Renal cortical epithelial cell (primary cell): ENCODE measurements around the gene LRRN2. TPM values are rescaled to one million over a fixed set of nuclear protein-coding genes. Genes with fewer than 3 reads are reported as not detected.
"Not testable (repeated sequence)": the region's sequence is repeated elsewhere in the genome, so short reads cannot be mapped to it uniquely, and the experiment has no call there.

ENCODE experiments used
- DNase-seq: peaks from one replicate; pipeline ENCODE4 v3.0.0-alpha.2; 2011; ENCODE audit warnings: low read depth
- total RNA-seq: library from RNA; depleted of rRNA; stranded (reverse); fragments of >200 nt; gene quantifications from 2 replicates; pipeline ENCODE4 v1.2.3, GENCODE V29; 2014

LRRN2 gene
- total RNA-seq, 1 donor from 2014 or later: 8.1 TPM

DNA sequence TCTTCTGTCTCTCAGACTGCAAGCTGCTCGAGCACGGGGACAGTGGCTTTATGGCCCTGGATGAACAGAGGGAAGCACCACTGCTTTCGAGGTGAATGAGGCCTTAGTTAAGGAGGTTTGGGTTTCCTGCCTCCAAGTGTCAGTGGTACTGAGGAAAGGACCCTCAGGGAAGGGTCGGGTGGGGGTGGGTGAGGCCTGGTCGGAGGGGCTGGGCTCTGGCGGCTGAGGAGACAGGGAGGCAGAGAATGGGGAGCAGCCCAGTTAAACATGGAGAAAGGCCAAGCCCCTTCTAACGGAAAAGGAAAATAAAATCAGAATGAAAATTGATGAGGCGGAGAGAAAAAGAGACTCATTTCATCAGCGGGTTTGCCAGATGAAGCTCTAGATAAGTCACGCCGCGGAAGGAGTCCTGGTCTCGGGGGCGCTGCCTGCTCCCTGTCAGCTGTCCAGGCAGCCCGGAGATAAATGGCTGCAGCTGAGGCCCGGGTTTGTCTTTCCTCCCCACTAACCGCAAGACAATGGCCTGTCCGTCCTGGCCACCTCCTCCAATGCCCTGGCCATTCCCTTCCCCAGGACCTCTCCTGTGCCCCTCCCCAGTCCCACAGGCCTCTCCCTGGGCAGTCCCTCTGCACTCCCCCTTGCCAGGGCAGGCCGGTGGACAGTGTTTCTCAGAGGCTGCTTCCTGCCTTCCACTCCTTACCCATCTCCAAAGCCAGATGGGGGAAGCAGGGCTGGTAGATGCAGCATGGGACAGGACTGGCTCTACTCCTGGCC, 55.2 kb downstream of the LRRN2 start:
- DNase-seq: no peak

GRCh38 chr1:204629459-204629858, 56.1 kb downstream of the LRRN2 start:
- DNase-seq: not testable (repeated sequence)

DNA sequence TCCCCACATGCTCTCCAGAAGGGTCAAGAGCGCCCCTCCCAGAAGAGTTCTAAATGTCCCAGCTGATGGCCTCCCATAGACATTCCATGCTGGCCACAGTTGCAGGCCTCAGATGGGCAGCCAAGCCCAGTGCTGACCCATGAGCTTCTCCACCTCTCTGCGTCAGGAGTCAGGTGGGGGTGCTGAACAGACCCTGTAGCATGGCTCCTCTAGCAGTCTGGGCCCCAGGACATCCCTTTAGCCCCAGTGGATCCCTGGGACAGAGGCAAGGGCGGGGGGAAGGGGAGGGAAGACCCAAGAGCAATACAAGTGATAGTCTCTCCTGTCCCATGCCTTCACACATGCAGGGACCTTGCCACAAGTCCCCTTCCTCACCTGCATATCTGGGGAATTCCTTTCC, 56.7 kb downstream of the LRRN2 start:
- no peak for DNase-seq

DNA sequence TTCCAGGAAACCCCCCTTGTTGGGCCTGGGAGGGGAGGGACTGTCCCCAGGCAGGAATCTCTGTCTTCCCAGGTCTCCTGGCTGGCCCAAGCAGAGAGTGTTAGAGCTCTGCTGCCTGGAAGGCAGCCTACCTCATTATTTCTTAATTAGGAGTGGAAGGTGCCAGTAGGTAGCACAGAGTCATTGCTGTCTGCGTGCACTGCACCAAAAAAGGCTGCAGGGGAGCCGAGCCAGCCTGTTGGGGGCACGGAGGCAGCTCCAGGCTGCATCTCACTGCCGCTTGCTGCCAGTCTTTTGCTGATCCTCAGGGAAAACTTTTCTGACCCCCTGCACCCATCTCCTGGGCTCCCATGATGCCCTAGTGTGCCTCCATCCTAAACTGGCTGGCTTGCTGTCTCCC, 58.1 kb downstream of the LRRN2 start:
- no peak for DNase-seq

- no peak for DNase-seq
These were observed 59.2 kb downstream of the LRRN2 start for GRCh38 chr1:204626381-204626780.

DNA sequence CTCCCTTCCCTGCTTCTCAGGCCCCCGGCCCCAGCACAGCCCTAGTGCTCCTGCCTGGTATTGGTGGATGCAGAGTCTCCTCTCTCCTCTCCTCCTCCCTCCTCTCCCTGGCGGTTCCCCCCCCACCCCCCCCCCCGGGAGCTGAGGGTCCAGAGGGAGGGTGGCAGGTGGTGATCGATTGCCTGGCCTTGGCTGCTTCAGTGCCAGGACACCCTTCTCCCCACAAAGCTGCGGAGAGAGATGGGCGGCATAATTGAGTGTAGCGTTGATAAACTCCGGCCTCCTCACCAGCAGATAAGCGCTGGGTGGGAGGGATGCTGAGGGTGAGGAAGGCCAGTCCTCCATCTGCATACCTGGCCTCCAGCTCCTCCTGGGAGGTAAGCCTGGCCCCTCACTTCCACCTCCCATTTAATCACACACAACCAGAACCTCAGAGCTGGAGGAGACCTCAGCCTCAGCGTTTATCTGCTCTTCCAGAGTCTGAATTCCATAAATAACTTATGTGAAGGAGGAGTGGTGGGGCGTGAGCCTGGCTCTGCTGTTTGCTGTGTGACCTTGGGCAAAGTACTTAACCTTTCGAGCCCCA, 60.8 kb downstream of the LRRN2 start:
- DNase-seq: no peak

- no peak for DNase-seq
These were observed 61.6 kb downstream of the LRRN2 start for GRCh38 chr1:204623894-204624361.

- DNase-seq: peak; percentile 88
These were observed 62.1 kb downstream of the LRRN2 start for GRCh38 chr1:204623365-204623893.

DNA sequence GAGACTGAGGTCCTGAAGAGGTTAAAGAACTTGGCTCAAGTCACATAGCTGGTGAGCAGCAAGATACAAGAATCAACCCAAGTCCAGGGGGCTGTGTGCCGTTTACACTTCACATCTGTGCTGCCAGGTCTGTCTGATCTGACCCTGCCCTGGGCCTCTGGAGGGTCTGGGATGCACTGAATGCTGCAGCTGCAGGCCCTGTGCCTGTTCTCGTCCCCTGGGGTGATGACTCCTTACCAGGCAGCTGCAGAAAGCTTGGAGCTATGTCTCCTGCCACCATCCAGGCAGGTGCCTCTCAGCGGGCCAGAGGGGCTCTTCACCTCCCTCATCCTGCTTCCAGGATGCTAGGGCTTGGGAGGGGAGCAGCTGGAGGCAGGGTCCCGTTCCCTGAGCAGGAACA, 63.5 kb downstream of the LRRN2 start:
- DNase-seq: no peak

DNA sequence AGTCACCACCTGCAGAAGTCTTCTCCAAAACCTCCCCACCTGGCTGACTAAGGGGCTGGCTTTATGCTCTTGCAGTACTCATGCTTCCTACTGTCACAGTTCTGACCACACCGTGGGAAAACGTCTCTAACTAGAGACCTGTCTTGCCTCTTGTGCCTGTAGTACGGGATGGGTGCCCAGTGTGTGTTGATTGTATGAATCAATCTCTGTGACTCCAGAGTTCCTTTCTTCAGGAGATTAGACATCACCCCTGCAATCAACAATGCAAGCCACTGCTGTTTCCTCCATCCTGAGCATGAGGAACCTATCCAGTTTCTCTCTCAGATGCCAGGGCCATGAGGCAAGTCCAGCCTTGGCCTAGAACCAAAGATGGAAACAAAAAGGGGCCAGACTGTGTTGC, 64.1 kb downstream of the LRRN2 start:
- DNase-seq: peak; percentile 13

GRCh38 chr1:204619721-204620120, 65.8 kb downstream of the LRRN2 start:
- DNase-seq: no peak

DNA sequence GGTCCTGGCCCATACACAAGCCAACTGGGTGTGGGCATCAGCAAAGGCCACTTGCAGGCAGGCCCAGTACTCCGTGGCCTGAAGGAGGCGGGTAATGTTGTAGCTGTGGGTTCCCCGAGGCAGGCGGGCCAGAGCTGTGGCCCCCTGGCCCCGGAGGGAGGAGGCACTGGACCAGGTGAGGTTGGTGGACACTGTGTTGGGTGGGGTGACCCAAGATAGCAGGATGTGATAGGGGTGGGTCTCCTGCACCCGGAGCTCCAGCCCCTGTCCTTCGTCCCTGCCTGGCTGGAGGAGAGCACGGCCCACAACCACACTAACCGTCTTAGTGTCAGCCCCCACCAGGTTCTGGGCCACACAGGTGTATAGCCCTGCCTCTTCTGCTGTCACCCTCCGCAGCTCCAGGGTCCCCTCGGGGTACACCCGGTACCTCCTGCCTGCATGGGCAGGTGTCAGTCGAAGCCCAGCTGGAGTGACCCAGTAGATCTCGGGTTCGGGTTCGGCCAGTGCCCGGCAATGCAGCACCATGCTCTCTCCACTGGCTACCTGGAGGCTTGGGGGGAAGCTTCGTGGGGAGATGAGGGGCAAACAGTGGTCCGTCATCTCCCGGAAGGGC, 67.3 kb downstream of the LRRN2 start:
- DNase-seq: no peak

- no peak for DNase-seq
These were observed 68.0 kb downstream of the LRRN2 start for GRCh38 chr1:204617256-204618147.

- no peak for DNase-seq
These were observed 68.9 kb downstream of the LRRN2 start for GRCh38 chr1:204616641-204617040.

DNA sequence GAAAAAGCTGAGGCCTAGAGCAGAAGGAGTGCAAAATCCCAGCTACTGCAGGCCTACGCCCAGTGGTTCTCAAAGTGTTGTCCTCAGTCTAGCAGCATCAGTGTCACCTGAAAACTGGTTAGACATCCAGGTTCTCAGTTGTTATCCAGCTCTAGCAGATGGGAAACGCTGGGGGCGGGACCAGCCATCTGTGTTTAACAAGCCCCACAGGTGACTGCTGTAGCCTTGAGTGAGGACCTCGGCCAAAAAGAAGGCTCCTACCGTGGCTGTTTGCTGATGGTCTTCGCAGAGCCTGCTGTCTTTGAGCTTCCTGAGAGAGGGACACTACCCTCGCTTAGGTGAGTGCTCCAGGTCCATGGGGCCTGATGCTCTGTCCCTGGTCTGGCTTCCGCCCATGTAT, 69.7 kb downstream of the LRRN2 start:
- no peak for DNase-seq

- no peak for DNase-seq
These were observed 71.9 kb downstream of the LRRN2 start for GRCh38 chr1:204613636-204614035.

- no peak for DNase-seq
These were observed 73.2 kb downstream of the LRRN2 start for GRCh38 chr1:204612326-204612725.

DNA sequence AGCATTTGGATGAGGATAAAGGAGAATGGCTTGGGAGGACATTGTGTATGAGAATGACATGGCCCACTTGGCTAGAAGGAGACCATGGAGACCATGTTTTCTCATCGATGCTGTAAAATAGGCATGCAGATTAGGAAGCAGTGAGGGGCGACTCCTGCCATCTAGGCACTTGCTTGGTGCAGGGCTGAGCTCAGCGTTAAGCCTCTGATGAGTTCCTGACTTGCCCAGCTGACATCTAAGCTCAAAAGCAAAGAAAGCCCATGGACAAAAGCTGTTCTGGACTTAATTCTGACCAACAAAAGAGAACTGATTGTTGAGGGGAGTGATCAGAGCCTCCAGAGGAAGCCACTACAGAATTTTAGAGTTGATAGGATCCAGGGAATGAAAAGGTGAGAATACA, 74.5 kb downstream of the LRRN2 start:
- DNase-seq: no peak

DNA sequence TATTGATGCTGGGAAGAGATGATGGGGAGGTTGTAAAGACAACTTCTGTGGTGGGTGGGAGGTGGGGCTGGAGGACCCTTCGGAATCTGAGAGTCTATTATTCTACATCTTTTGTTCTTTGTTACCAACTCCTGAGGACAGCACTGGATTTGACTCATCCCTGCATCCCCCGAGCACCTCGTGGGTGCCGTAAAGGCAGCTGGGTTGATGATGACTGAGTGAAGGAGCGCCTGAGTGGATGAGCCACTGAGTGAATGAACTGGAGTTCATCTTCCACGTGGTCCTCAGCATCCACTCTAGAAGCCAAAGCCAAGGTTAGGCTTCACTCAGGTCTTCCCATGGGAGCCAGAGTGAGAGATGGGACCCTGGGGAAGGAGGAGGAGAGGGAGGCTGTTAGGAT, 77.6 kb downstream of the LRRN2 start:
- no peak for DNase-seq

DNA sequence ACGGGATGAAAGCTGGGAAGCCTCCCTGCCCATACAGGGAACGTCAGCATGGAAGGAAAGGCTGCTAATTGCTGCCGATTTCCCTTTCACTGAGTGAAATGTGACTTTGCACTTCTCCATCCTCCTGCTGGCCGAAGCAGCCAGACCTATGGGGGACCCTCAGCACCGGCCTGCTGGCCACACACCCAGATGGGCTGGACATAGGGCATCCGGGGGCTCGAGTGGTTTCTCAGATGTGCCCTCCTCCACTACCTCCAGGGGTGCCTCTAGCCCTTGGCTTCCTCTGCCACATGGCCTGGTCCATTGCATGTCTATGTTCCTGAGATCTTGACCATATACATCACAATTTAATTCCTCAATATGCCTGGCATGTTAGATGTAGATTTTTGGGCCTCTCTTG, 79.7 kb downstream of the LRRN2 start:
- DNase-seq: no peak

DNA sequence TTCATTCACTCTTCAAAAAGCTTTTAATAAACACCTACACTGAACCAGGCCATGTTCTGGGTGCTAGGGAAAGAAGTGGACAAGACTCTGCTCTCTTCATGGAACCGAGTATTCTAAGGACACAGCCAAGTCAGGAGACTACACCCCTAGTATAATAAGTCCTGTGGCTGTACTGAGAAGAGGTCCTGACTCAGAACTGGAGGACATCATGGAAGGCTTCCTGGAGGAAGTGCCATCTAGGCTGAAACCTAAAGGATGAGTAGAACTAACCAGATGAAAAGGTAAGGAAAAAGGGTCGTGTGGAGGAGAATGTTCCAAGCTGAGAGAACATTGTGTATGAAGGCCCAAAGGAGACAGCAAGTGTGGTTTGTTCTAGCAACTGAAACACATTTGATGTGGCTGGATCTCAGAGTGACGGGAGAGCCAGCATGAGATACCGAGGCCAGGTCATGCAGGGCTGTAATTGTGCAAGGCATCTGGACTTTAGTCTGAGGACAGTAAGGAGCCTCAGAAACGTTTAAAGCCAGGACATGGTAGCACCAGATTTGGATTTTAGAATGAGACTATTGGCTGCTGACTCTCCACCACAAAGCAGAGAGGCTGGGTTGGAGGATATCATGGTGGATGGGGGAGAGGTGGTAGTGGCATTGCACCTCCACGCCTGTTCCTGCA, 82.5 kb downstream of the LRRN2 start:
- no peak for DNase-seq
